GM13977 (cell line): ENCODE data around the gene HSH2D.

Source experiments
- DNase-seq: peaks from one replicate; pipeline ENCODE4 v3.0.0; 2012; ENCODE audit warnings: low spot score
- CTCF ChIP-seq: IDR thresholded peaks from 2 replicates; pipeline ENCODE4 v1.5.1; 2012; ENCODE audit warnings: mild to moderate bottlenecking, control low read depth; ENCODE audit not compliant: insufficient read depth; ENCODE audit errors: extremely low read depth, missing control alignments
- in situ Hi-C: fragments of 300-500 bp; cut with MboI; formaldehyde crosslinking; loops from one replicate; pipeline ENCODE4 v1.12.0; 2022; ENCODE audit warnings: low sequenced_read_pairs, low pct_unique_long_range_greater_than_20kb, mixed read lengths, inconsistent platforms; ENCODE audit not compliant: unreplicated experiment

Gene HSH2D

GRCh38 chr19:16198370-16198651, 54.8 kb downstream of the HSH2D start:
- DNase-seq = no peak
- in situ Hi-C loops = no loop called here
- no peak for TF ChIP-seq CTCF

- in situ Hi-C loops = no loop called here
- DNase-seq = no peak
- no peak for TF ChIP-seq CTCF
Observed at GRCh38 chr19:16199275-16199932, 55.9 kb downstream of the HSH2D start.

- TF ChIP-seq CTCF = no peak
- no peak for DNase-seq
- in situ Hi-C loops = no loop called here
Observed at GRCh38 chr19:16200038-16201010, 56.8 kb downstream of the HSH2D start.

- in situ Hi-C loops = no loop called here
- no peak for TF ChIP-seq CTCF
- no peak for DNase-seq
Observed at GRCh38 chr19:16201011-16201391, 57.5 kb downstream of the HSH2D start.

GRCh38 chr19:16202320-16203255, 59.1 kb downstream of the HSH2D start:
- in situ Hi-C loops = no loop called here
- DNase-seq = no peak
- TF ChIP-seq CTCF = no peak
